Neural progenitor cell (in vitro differentiated cells): ENCODE results near the gene SIVA1. TPM values are rescaled to one million over a fixed set of nuclear protein-coding genes. Genes with fewer than 3 reads are reported as not detected.

Experiments
- DNase-seq: peaks from one replicate; pipeline ENCODE4 v3.0.0-alpha.2; 2016; ENCODE audit warnings: low spot score
- H2AFZ ChIP-seq: fragments of 200-600 bp; sonication (generic); replicated peaks from 2 replicates; pipeline ENCODE4 v1.6.1; 2016; ENCODE audit warnings: antibody characterized with exemption
- H3F3A ChIP-seq: fragments of 200-600 bp; sonication (generic); 2 replicates; pipeline ENCODE4 v1.6.1; 2016; ENCODE audit warnings: antibody characterized with exemption, low read depth
- H3K27ac ChIP-seq: fragments of 200-600 bp; sonication (generic); 2 replicates; pipeline ENCODE4 v1.5.1; 2016; ENCODE audit warnings: mild to moderate bottlenecking
- H3K27me3 ChIP-seq: fragments of 200-600 bp; sonication (generic); 2 replicates; pipeline ENCODE4 v1.6.1; 2016; ENCODE audit warnings: mild to moderate bottlenecking, moderate library complexity
- H3K36me3 ChIP-seq: fragments of 200-600 bp; sonication (generic); 2 replicates; pipeline ENCODE4 v1.5.1; 2016
- H3K4me1 ChIP-seq: fragments of 200-600 bp; sonication (generic); 2 replicates; pipeline ENCODE4 v1.6.1; 2016; ENCODE audit warnings: mixed run types
- H3K4me2 ChIP-seq: fragments of 200-600 bp; sonication (generic); 2 replicates; pipeline ENCODE4 v1.6.1; 2016
- H3K4me3 ChIP-seq: fragments of 200-600 bp; sonication (generic); 2 replicates; pipeline ENCODE4 v1.5.1; 2016
- H3K79me2 ChIP-seq: fragments of 200-600 bp; sonication (generic); 2 replicates; pipeline ENCODE4 v1.6.1; 2016; ENCODE audit warnings: low read depth
- H3K9ac ChIP-seq: fragments of 200-600 bp; sonication (generic); 2 replicates; pipeline ENCODE4 v1.6.1; 2016
- H3K9me3 ChIP-seq: fragments of 200-600 bp; sonication (generic); 2 replicates; pipeline ENCODE4 v1.5.1; 2016; ENCODE audit warnings: low read depth
- H4K20me1 ChIP-seq: fragments of 200-600 bp; sonication (generic); 2 replicates; pipeline ENCODE4 v1.6.1; 2016; ENCODE audit warnings: low read depth
- H3K27ac Mint-ChIP-seq: 3 replicates; pipeline ENCODE4 v1.8.0; 2021; ENCODE audit warnings: mixed read lengths
- H3K27me3 Mint-ChIP-seq: 2 replicates; pipeline ENCODE4 v1.8.0; 2022; ENCODE audit warnings: low read depth, mild to moderate bottlenecking, inconsistent platforms, moderate library complexity, mixed read lengths; ENCODE audit not compliant: insufficient read depth
- H3K36me3 Mint-ChIP-seq: 3 replicates; pipeline ENCODE4 v1.8.0; 2021; ENCODE audit warnings: mixed read lengths
- H3K4me1 Mint-ChIP-seq: 3 replicates; pipeline ENCODE4 v1.8.0; 2021; ENCODE audit warnings: mixed read lengths
- H3K4me3 Mint-ChIP-seq: 3 replicates; pipeline ENCODE4 v1.8.0; 2021; ENCODE audit warnings: mild to moderate bottlenecking, moderate library complexity, mixed read lengths
- H3K9me3 Mint-ChIP-seq: 3 replicates; pipeline ENCODE4 v1.8.0; 2020; ENCODE audit warnings: mixed read lengths
- EZH2 ChIP-seq: fragments of 200-600 bp; sonication (generic); IDR thresholded peaks from 2 replicates; pipeline ENCODE4 v1.6.1; 2017; ENCODE audit warnings: antibody characterized with exemption, mild to moderate bottlenecking, moderate library complexity
- EZH2phosphoT487 ChIP-seq: fragments of 200-600 bp; sonication (generic); IDR thresholded peaks from 2 replicates; pipeline ENCODE4 v1.6.1; 2017; ENCODE audit warnings: antibody characterized with exemption
- total RNA-seq: library from RNA; depleted of rRNA; stranded (reverse); fragments of >200 nt; gene quantifications from 2 replicates; pipeline ENCODE4 v1.2.3, GENCODE V29; 2015; ENCODE audit warnings: low replicate concordance
- TF ChIP-seq, protein P1 (sequence below): fragments of 200-600 bp; sonication (generic); IDR thresholded peaks from 2 replicates; pipeline ENCODE4 v1.5.1; 2017; ENCODE audit warnings: antibody characterized with exemption, mild to moderate bottlenecking

The SIVA1 gene
- total RNA-seq, 1 donor from 2014 or later = 139 TPM

DNA sequence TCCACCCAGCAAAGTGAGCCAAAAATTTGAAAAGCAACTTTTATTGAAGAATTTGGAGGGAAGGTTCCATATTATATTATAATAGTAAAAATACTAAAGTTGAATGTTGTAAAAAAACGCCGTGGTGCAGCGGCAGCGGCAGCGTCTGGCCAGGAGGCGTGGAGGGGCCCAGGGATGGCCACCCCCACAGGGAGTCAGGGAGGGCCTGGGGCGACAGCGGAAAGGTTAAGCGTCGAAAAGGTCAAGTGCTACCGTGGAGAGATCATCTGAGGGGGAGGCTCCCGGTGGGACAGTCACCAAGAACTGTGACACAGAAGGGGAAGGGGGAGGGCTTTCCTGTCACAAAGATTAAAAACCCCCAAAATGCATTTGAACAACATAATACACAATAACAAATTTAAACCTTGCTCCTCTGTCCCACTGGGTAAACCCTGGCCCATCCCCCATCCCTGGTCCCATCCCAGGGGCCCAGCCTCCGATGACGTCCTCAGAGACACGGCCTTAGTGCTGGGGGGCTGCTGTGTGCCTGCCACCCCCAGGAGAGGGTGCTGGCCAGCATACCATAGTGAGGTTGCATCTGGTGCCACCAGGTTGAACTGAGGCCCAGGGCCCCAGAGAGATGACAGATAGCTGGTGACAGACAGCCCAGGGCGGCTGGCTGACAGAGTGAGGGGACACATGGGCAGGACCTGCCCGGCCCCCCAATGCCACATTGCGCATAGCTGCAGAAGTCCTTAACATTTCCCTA lies 16.6 kb downstream of the SIVA1 start:
- no peak overlapping the region for H3K4me3 ChIP-seq
- no peaks in the 10 kb centered on the region for H3K27me3 ChIP-seq
- H3K4me1 Mint-ChIP-seq = peaks cover 20% of the 10 kb centered on the region
- H3K4me1 ChIP-seq = peaks cover 4% of the 10 kb centered on the region
- TF ChIP-seq EZH2phosphoT487 (no peak), EZH2 (no peak)
- TF ChIP-seq, protein P1, sequence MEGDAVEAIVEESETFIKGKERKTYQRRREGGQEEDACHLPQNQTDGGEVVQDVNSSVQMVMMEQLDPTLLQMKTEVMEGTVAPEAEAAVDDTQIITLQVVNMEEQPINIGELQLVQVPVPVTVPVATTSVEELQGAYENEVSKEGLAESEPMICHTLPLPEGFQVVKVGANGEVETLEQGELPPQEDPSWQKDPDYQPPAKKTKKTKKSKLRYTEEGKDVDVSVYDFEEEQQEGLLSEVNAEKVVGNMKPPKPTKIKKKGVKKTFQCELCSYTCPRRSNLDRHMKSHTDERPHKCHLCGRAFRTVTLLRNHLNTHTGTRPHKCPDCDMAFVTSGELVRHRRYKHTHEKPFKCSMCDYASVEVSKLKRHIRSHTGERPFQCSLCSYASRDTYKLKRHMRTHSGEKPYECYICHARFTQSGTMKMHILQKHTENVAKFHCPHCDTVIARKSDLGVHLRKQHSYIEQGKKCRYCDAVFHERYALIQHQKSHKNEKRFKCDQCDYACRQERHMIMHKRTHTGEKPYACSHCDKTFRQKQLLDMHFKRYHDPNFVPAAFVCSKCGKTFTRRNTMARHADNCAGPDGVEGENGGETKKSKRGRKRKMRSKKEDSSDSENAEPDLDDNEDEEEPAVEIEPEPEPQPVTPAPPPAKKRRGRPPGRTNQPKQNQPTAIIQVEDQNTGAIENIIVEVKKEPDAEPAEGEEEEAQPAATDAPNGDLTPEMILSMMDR = no peak
- no peak overlapping the region for H3K27ac ChIP-seq
- no peak overlapping the region for H3K4me3 Mint-ChIP-seq
- H3K36me3 Mint-ChIP-seq = peaks cover 25% of the 10 kb centered on the region
- peaks cover 2% of the 10 kb centered on the region for H3K27me3 Mint-ChIP-seq
- no peaks in the 10 kb centered on the region for H3K9me3 ChIP-seq
- no peak for DNase-seq
- H3K79me2 ChIP-seq = no peaks in the 10 kb centered on the region
- peaks cover 2% of the 10 kb centered on the region for H3K9me3 Mint-ChIP-seq
- peaks cover 7% of the 10 kb centered on the region for H3F3A ChIP-seq
- no peak overlapping the region for H2AFZ ChIP-seq
- H4K20me1 ChIP-seq = peaks cover 14% of the 10 kb centered on the region
- no peak overlapping the region for H3K4me2 ChIP-seq
- no peak overlapping the region for H3K9ac ChIP-seq
- H3K36me3 ChIP-seq = no peaks in the 10 kb centered on the region
- H3K27ac Mint-ChIP-seq = no peak overlapping the region

DNA sequence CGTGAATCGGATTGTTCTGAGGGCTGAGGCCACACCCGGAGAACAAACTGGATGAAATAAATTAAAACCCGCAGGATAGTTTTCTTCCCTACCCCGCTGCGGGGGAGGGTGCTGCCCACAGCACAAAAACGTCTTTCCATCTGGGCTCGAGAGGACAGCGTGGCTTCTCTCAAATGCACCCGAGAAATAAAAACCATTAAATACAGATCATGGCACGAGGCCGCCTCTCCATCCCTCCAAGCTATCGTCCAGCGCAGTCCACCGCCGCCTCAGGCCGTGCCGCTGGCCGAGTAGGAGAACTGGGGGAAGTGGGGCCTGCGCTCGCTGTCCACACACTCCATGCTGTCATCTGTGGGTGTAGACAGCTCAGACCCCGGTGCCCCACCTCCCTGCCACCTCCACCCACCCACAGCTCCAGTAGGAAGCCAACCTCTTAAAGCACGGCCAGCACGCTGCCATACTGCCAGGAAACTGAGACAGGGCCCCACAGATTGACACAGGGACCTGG lies 17.2 kb downstream of the SIVA1 start:
- Mint-ChIP-seq H3K9me3 (peaks cover 2% of the 10 kb centered on the region), H3K4me3 (no peak overlapping the region), H3K36me3 (peaks cover 25% of the 10 kb centered on the region), H3K27ac (no peak overlapping the region), H3K27me3 (peaks cover 3% of the 10 kb centered on the region), H3K4me1 (peaks cover 20% of the 10 kb centered on the region)
- Histone ChIP-seq H2AFZ (no peak overlapping the region), H3K9ac (no peak overlapping the region), H3K4me2 (no peak overlapping the region), H4K20me1 (peaks cover 14% of the 10 kb centered on the region), H3K4me1 (peaks cover 4% of the 10 kb centered on the region), H3K27me3 (no peaks in the 10 kb centered on the region), H3K9me3 (no peaks in the 10 kb centered on the region), H3K79me2 (no peaks in the 10 kb centered on the region), H3K4me3 (no peak overlapping the region), H3F3A (peaks cover 7% of the 10 kb centered on the region), H3K27ac (no peak overlapping the region), H3K36me3 (no peaks in the 10 kb centered on the region)
- DNase-seq = no peak
- TF ChIP-seq EZH2phosphoT487 (no peak), EZH2 (no peak)
- TF ChIP-seq, protein P1 = no peak

DNA sequence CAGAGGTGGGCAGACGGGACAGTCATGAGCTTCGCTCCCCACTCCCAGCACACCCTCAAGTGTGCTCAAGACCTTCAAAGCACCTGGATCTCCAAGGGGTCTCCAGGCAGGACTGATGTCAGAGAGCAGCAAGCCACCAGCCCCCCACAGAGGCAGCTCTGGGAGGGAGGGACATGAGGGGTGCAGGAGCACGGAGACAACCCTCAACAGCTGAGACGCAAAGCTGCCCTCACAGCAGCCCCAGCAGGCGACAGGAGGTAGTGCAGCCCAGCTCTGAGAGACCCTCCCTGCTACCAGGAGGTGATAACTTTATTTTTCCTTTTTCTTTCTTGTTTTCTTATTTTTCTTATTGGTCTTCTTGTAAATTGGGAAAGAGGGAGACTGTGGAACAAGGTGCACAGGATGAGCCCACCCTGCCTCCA lies 17.9 kb downstream of the SIVA1 start:
- peaks cover 4% of the 10 kb centered on the region for H3K4me1 ChIP-seq
- no peak overlapping the region for H3K9ac ChIP-seq
- H3K36me3 Mint-ChIP-seq = peaks cover 20% of the 10 kb centered on the region
- H3F3A ChIP-seq = peaks cover 7% of the 10 kb centered on the region
- H3K4me3 ChIP-seq = no peak overlapping the region
- peaks cover 2% of the 10 kb centered on the region for H3K27me3 Mint-ChIP-seq
- no peak overlapping the region for H3K27ac Mint-ChIP-seq
- peaks cover 14% of the 10 kb centered on the region for H4K20me1 ChIP-seq
- TF ChIP-seq, protein P1 = peak; percentile 38
- no peak for TF ChIP-seq EZH2phosphoT487
- H3K27me3 ChIP-seq = no peaks in the 10 kb centered on the region
- no peak overlapping the region for H3K4me3 Mint-ChIP-seq
- DNase-seq = no peak
- no peaks in the 10 kb centered on the region for H3K9me3 ChIP-seq
- no peak overlapping the region for H2AFZ ChIP-seq
- no peaks in the 10 kb centered on the region for H3K36me3 ChIP-seq
- peaks cover 20% of the 10 kb centered on the region for H3K4me1 Mint-ChIP-seq
- H3K27ac ChIP-seq = no peak overlapping the region
- peaks cover 2% of the 10 kb centered on the region for H3K9me3 Mint-ChIP-seq
- no peaks in the 10 kb centered on the region for H3K79me2 ChIP-seq
- no peak overlapping the region for H3K4me2 ChIP-seq
